ENCODE results near the gene LIMA1. TPM values are rescaled to one million over a fixed set of nuclear protein-coding genes. Genes with fewer than 3 reads are reported as not detected.
"Not testable (repeated sequence)": the region's sequence is repeated elsewhere in the genome, so short reads cannot be mapped to it uniquely, and the experiment has no call there.

LIMA1 gene
- total RNA-seq, 2 donors from 2014 or later: 36.2 to 45.6 TPM

DNA sequence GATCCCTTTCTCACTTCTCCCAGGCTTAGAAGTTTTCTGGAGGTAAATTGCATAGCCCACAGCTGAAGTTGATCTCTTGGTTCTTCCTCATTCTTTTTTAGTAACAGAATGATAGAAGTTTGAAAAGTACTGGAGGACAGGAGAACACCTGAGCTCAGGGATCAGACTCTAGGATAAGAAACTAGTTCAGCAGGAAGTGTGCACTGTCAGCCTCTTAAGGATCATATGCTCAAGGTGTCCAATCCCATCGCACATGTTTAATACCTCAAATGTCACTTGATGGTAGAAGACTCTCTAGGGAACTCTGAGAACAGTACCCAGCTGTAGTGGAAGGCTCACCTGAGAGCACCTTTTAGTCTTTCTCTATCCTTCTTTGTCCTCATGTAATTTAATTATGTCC is 14.7 kb upstream of the LIMA1 start:
- ATAC-seq (no peak), DNase-seq (ENCODE audit: low spot score in 2 of 2) (no peak)
- Mint-ChIP-seq H3K27ac (peak overlapping the region in 1 of 2 donors; percentile 5), H3K36me3 (no peaks in the 10 kb centered on the region), H3K9me3 (no peaks in the 10 kb centered on the region)

GRCh38 chr12:50297027-50297426 is 13.7 kb upstream of the LIMA1 start:
- ATAC-seq (no peak), DNase-seq (ENCODE audit: low spot score in 2 of 2) (no peak)
- Mint-ChIP-seq H3K36me3 (no peaks in the 10 kb centered on the region), H3K27ac (peak overlapping the region in 1 of 2 donors; percentile 5), H3K9me3 (no peaks in the 10 kb centered on the region)

GRCh38 chr12:50296554-50296953 is 13.2 kb upstream of the LIMA1 start:
- Mint-ChIP-seq H3K9me3 (no peaks in the 10 kb centered on the region), H3K27ac (no peak overlapping the region), H3K36me3 (no peaks in the 10 kb centered on the region)
- ATAC-seq (no peak), DNase-seq (ENCODE audit: low spot score in 2 of 2) (no peak)

DNA sequence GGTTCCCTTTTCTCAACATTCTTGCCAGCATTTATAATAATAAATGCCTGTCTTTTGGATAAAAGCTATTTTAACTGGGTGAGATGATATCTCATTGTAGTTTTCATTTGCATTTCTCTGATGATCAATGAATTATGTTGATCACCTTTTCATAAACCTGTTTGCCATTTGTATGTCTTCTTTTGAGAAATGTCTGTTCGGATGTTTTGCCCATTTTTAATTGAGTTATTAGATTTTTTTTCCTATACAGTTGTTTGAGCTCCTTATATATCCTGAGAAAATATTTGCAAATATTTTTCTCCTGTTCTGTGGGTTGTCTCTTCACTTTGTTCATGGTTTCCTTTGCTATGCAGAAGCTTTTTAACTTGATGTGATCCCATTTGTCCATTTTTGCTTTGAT is 8.1 kb upstream of the LIMA1 start:
- ATAC-seq: no peak
- no peak overlapping the region for H3K27ac Mint-ChIP-seq
- DNase-seq (ENCODE audit: low spot score in 2 of 2): no peak
- H3K9me3 Mint-ChIP-seq: no peaks in the 10 kb centered on the region
- peaks cover 7 to 9% of the 10 kb centered on the region in 2 donors for H3K36me3 Mint-ChIP-seq

DNA sequence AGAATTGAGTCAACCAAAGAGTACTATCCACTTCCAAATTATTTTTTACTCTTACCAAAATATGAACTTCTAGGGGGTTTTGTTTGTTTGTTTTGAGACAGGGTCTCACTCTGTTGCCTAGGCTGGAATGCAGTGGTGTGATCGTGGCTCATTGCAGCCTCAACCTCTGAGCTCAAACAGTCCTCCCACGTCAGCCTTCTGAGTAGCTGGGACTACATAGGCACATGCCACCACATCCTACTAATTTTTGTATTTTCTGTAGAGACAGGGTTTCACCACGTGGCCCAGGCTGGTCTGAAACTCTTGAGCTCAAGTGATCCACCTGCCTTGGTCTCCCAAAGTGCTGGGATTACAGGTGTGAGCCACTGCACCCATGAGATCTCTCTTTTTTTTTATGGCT is 7.4 kb upstream of the LIMA1 start:
- DNase-seq (ENCODE audit: low spot score in 2 of 2); H3K27ac Mint-ChIP-seq; H3K9me3 Mint-ChIP-seq; H3K36me3 Mint-ChIP-seq: not testable (repeated sequence)
- peak in 1 of 2 donors; percentile 35 for ATAC-seq

GRCh38 chr12:50287271-50287670 is 4.0 kb upstream of the LIMA1 start:
- ATAC-seq: no peak
- peaks cover 7 to 9% of the 10 kb centered on the region in 2 donors for H3K36me3 Mint-ChIP-seq

GRCh38 chr12:50285253-50285652 is 1.9 kb upstream of the LIMA1 start:
- Mint-ChIP-seq H3K36me3 (no peaks in the 10 kb centered on the region), H3K9me3 (no peaks in the 10 kb centered on the region), H3K27ac (no peak overlapping the region)
- no peak for DNase-seq (ENCODE audit: low spot score in 2 of 2)
- ATAC-seq: no peak

More at GRCh38 chr12:50287271-50287670, 4.0 kb upstream of the LIMA1 start:
- DNase-seq (ENCODE audit: low spot score in 2 of 2): no peak
- H3K9me3 Mint-ChIP-seq: no peaks in the 10 kb centered on the region
- no peak overlapping the region for H3K27ac Mint-ChIP-seq

- H3K36me3 Mint-ChIP-seq: no peaks in the 10 kb centered on the region
- ATAC-seq: no peak
Measured at GRCh38 chr12:50282721-50283228, 545 bp downstream of the LIMA1 start.

GRCh38 chr12:50279501-50279900 is 3.8 kb downstream of the LIMA1 start:
- Mint-ChIP-seq H3K36me3 (no peaks in the 10 kb centered on the region), H3K9me3 (no peaks in the 10 kb centered on the region), H3K27ac (no peak overlapping the region)
- DNase-seq (ENCODE audit: low spot score in 2 of 2) (no peak), ATAC-seq (no peak)

More at GRCh38 chr12:50282721-50283228, 545 bp downstream of the LIMA1 start:
- H3K9me3 Mint-ChIP-seq: no peaks in the 10 kb centered on the region
- no peak for DNase-seq (ENCODE audit: low spot score in 2 of 2)
- peak overlapping the region; percentile 7 to 88 for H3K27ac Mint-ChIP-seq

DNA sequence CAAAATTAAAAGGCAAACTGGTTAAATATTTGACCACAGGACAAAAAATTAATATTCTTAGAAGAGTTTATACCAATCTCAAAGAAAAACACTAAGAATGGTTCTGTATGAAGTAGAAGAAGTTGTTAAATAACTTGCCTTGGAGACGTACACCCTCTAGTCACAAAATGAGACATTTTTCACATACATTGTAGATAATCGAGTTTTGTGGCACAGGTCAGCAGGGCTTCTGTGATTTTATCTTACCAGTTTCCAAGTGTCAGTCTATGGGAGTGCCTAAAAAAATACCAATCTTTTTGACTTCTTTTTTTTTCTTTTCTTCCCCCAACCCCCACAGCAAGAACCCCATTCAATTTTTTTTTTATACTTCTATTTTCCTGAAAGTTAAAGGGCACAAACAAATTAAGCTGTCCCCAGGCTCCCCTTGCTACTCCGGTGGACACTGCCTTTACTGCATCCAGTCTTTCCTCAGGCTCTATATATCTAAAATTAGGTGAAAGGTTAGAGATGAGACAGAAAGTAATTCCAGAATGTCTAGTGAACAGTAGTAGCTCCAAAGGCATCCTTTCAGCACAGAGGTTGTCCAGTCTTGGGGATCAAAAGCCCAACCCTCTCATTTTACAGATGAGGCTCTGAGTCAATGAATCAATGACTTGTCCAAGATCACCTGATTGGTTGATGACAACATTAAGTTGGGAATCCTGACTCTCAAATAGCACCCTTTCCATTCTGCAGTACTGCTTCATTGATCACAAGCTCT is 6.2 kb downstream of the LIMA1 start:
- Mint-ChIP-seq H3K9me3 (no peaks in the 10 kb centered on the region), H3K27ac (no peak overlapping the region), H3K36me3 (no peaks in the 10 kb centered on the region)
- ATAC-seq (no peak), DNase-seq (ENCODE audit: low spot score in 2 of 2) (no peak)

- Mint-ChIP-seq H3K9me3 (no peaks in the 10 kb centered on the region), H3K27ac (peak overlapping the region in 1 of 2 donors; percentile 77)
- ATAC-seq: no peak
Measured at GRCh38 chr12:50276068-50276467, 7.3 kb downstream of the LIMA1 start.

GRCh38 chr12:50275556-50275955 is 7.8 kb downstream of the LIMA1 start:
- ATAC-seq (no peak), DNase-seq (ENCODE audit: low spot score in 2 of 2) (no peak)
- no peak overlapping the region for H3K27ac Mint-ChIP-seq
- no peaks in the 10 kb centered on the region for H3K9me3 Mint-ChIP-seq
- no peaks in the 10 kb centered on the region for H3K36me3 Mint-ChIP-seq

More at GRCh38 chr12:50276068-50276467, 7.3 kb downstream of the LIMA1 start:
- DNase-seq (ENCODE audit: low spot score in 2 of 2): no peak
- no peaks in the 10 kb centered on the region for H3K36me3 Mint-ChIP-seq

- not testable (repeated sequence) for H3K27ac Mint-ChIP-seq; H3K36me3 Mint-ChIP-seq; DNase-seq (ENCODE audit: low spot score in 2 of 2); H3K9me3 Mint-ChIP-seq; ATAC-seq
Measured at GRCh38 chr12:50275127-50275526, 8.2 kb downstream of the LIMA1 start.

- ATAC-seq: no peak
- Mint-ChIP-seq H3K27ac (no peak overlapping the region), H3K9me3 (no peaks in the 10 kb centered on the region), H3K36me3 (no peaks in the 10 kb centered on the region)
- DNase-seq (ENCODE audit: low spot score in 2 of 2): no peak
Measured at GRCh38 chr12:50271724-50272247, 11.5 kb downstream of the LIMA1 start.

- no peak for ATAC-seq
- no peak for DNase-seq (ENCODE audit: low spot score in 2 of 2)
- H3K27ac Mint-ChIP-seq: no peak overlapping the region
Measured at GRCh38 chr12:50268482-50268881, 14.8 kb downstream of the LIMA1 start.

GRCh38 chr12:50265770-50266524 is 17.4 kb downstream of the LIMA1 start:
- no peaks in the 10 kb centered on the region for H3K36me3 Mint-ChIP-seq
- H3K9me3 Mint-ChIP-seq: no peaks in the 10 kb centered on the region
- ATAC-seq: no peak
- no peak overlapping the region for H3K27ac Mint-ChIP-seq
- no peak for DNase-seq (ENCODE audit: low spot score in 2 of 2)

More at GRCh38 chr12:50268482-50268881, 14.8 kb downstream of the LIMA1 start:
- no peaks in the 10 kb centered on the region for H3K9me3 Mint-ChIP-seq
- no peaks in the 10 kb centered on the region for H3K36me3 Mint-ChIP-seq

DNA sequence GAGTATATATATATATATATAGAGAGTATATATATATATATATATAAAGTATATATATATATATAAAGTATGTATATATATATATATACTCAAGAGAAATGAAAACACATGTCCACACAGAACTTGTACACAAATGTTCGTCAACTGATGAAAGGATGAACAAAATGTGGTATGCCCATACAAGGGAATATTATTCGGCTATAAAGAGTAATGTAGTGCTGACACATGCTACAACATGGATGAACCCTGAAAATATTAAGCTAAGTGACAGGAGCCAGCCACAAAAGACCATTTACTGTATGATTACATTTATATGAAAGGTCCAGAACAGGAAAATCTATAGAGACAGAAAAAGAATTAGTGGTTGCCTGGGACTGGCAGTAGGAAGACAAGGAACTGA is 19.5 kb downstream of the LIMA1 start:
- H3K27ac Mint-ChIP-seq: no peak overlapping the region
- ATAC-seq (no peak), DNase-seq (ENCODE audit: low spot score in 2 of 2) (no peak)
- no peaks in the 10 kb centered on the region for H3K9me3 Mint-ChIP-seq
- H3K36me3 Mint-ChIP-seq: no peaks in the 10 kb centered on the region

Measured in activated naive CD4-positive, alpha-beta T cell treated with anti-CD3 and anti-CD28 coated beads, Interleukin-2, amount 50 U/mL, for 72 hours (primary cell).